Keratinocyte (primary cell): ENCODE data around the gene CCBE1. TPM values are rescaled to one million over a fixed set of nuclear protein-coding genes. Genes with fewer than 3 reads are reported as not detected.

Experiments used
- DNase-seq: peaks from one replicate; pipeline ENCODE4 v3.0.0-alpha.2; 2011; ENCODE audit warnings: low read depth, missing footprints, low spot score
- FAIRE-seq: peaks from 2 replicates; lab custom pipeline; 2011; peaks lifted over from hg19 to GRCh38; lab: Jason Lieb, UNC
- H2AFZ ChIP-seq: 2 replicates; pipeline ENCODE4 v1.6.0; 2012; ENCODE audit warnings: low read length, control low read depth, inconsistent platforms; ENCODE audit not compliant: control insufficient read depth
- H3K27ac ChIP-seq: 2 replicates; pipeline ENCODE4 v1.5.1; 2011; ENCODE audit warnings: low read length; ENCODE audit not compliant: control insufficient read depth, insufficient read depth
- H3K27me3 ChIP-seq: 3 replicates; pipeline ENCODE4 v1.6.0; 2011; ENCODE audit warnings: low read length; ENCODE audit not compliant: control insufficient read depth, insufficient read depth; ENCODE audit errors: extremely low read depth
- H3K36me3 ChIP-seq, 2 experiments: 2 replicates in 1 of 2; 3 replicates in 1 of 2; pipeline ENCODE4 v1.5.1; 2011; ENCODE audit warnings: low read length in 2 of 2, mild to moderate bottlenecking in 1 of 2; ENCODE audit not compliant: control insufficient read depth in 2 of 2, insufficient read depth in 2 of 2; ENCODE audit errors: extremely low read depth in 1 of 2
- H3K4me1 ChIP-seq: 3 replicates; pipeline ENCODE4 v1.5.1; 2011; ENCODE audit warnings: low read length; ENCODE audit not compliant: control insufficient read depth, insufficient read depth; ENCODE audit errors: extremely low read depth
- H3K4me2 ChIP-seq: 3 replicates; pipeline ENCODE4 v1.6.0; 2011; ENCODE audit warnings: low read depth, low read length; ENCODE audit not compliant: control insufficient read depth, insufficient read depth; ENCODE audit errors: extremely low read depth
- H3K4me3 ChIP-seq, 3 experiments: fragments of 200-600 bp in 1 of 3; sonication (generic) in 1 of 3; 2 replicates in 2 of 3; 3 replicates in 1 of 3; pipeline ENCODE4 v1.5.1; 2011 to 2016; ENCODE audit warnings: low read length in 3 of 3, mild to moderate bottlenecking in 3 of 3, control low read depth in 2 of 3, inconsistent platforms in 1 of 3, low read depth in 1 of 3, mixed read lengths in 1 of 3, mixed run types in 1 of 3, moderate library complexity in 1 of 3; ENCODE audit not compliant: control insufficient read depth in 2 of 3, insufficient read depth in 2 of 3; ENCODE audit errors: extremely low read depth in 1 of 3
- H3K79me2 ChIP-seq: 2 replicates; pipeline ENCODE4 v1.6.0; 2012; ENCODE audit warnings: low read length; ENCODE audit not compliant: control insufficient read depth, insufficient read depth
- H3K9ac ChIP-seq: 3 replicates; pipeline ENCODE4 v1.6.0; 2011; ENCODE audit warnings: low read length; ENCODE audit not compliant: control insufficient read depth, insufficient read depth; ENCODE audit errors: extremely low read depth
- H3K9me1 ChIP-seq: 3 replicates; pipeline ENCODE4 v1.6.0; 2011; ENCODE audit warnings: low read length; ENCODE audit not compliant: control insufficient read depth, insufficient read depth; ENCODE audit errors: extremely low read depth
- H3K9me3 ChIP-seq: 2 replicates; pipeline ENCODE4 v1.5.1; 2012; ENCODE audit warnings: low read depth, low read length; ENCODE audit not compliant: control insufficient read depth
- H4K20me1 ChIP-seq: 3 replicates; pipeline ENCODE4 v1.6.0; 2011; ENCODE audit warnings: low read length; ENCODE audit not compliant: control insufficient read depth, insufficient read depth; ENCODE audit errors: extremely low read depth
- EZH2 ChIP-seq: IDR thresholded peaks from one replicate; pipeline ENCODE4 v1.6.1; 2012; ENCODE audit warnings: inconsistent platforms, mild to moderate bottlenecking, low read length, moderate library complexity
- dilution Hi-C: fragments of 300-500 bp; cut with MboI; formaldehyde crosslinking; loops from one replicate; pipeline ENCODE4 v1.7.0; 2020; ENCODE audit warnings: low sequenced_read_pairs; ENCODE audit not compliant: extremely low pct_ligation_motif_present
- polyA plus RNA-seq, 5 experiments: library from polyadenylated mRNA; depleted of rRNA in 3 of 5; stranded (reverse) in 3 of 5; stranded (forward) in 1 of 5; unstranded in 1 of 5; fragments of >200 nt; gene quantifications; 1 replicate in 1 of 5; 2 replicates in 3 of 5; 3 replicates in 1 of 5; pipeline versions ENCODE4 v1.2.1 to v1.2.3, GENCODE V29; 2011 to 2012; ENCODE audit warnings: missing spikeins in 2 of 5, low read depth in 1 of 5, low replicate concordance in 1 of 5
- TF ChIP-seq, protein P1 (sequence below), 3 experiments: IDR thresholded peaks in 1 of 3; conservative IDR thresholded peaks in 1 of 3; optimal IDR thresholded peaks in 1 of 3; 2 replicates in 2 of 3; 3 replicates in 1 of 3; pipeline versions ENCODE3 to v1.5.1; 2011; ENCODE audit warnings: low read length in 3 of 3, mild to moderate bottlenecking in 3 of 3, moderate library complexity in 2 of 3, control low read depth in 1 of 3, inconsistent platforms in 1 of 3; ENCODE audit not compliant: insufficient read depth in 2 of 3; ENCODE audit errors: extremely low read depth in 1 of 3

Gene CCBE1
- polyA plus RNA-seq, 1 donor (not counting 4 experiments of a cell fraction or from before 2014, with no cell fraction given): 20.1 TPM

DNA sequence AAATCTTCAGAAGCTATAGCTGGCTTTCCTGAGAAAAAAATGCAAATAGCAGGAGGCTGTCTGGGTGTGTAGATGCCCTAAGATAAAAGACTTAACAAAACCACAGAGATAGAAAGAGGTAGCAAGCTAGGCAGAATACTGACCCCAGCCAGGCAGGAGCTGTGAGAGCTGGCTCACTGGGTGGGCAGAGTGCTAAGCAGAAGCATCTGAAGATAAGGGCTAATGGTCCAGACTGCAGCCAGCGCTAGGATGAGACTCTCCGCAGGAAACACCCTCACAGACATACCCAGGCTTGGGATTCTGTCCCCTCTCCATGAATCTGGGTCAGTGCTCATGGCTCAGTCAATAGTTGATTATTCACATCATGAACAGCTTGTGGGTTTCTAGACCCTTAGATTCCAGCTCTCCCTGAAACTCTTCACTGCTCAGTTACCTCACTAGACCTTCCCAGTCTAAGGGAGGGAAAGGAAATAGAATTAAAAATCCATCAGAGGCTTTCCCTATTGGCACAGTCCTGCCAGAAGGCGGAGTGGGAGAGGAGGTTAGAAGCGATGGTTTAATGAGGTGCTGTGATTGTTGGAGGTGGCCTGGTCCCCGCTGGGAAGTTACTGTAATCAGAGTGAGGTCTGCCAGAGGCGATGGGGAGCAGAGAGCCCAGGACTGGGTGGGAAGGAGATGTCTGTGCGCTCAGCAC, 21.4 kb upstream of the CCBE1 start:
- Histone ChIP-seq H3K79me2 (no peaks in the 10 kb centered on the region), H3K27ac (peak overlapping the region; percentile 62), H3K4me1 (peaks cover 46% of the 10 kb centered on the region), H2AFZ (no peak overlapping the region), H3K4me3 (no peak overlapping the region), H3K9ac (no peak overlapping the region), H3K9me1 (no peaks in the 10 kb centered on the region), H3K36me3 (no peaks in the 10 kb centered on the region), H3K9me3 (no peaks in the 10 kb centered on the region), H3K27me3 (no peaks in the 10 kb centered on the region), H3K4me2 (peak overlapping the region; percentile 51), H4K20me1 (no peaks in the 10 kb centered on the region)
- DNase-seq (no peak), FAIRE-seq (peak; percentile 68)
- dilution Hi-C loops: no loop called here
- no peak for TF ChIP-seq EZH2
- TF ChIP-seq, protein P1, sequence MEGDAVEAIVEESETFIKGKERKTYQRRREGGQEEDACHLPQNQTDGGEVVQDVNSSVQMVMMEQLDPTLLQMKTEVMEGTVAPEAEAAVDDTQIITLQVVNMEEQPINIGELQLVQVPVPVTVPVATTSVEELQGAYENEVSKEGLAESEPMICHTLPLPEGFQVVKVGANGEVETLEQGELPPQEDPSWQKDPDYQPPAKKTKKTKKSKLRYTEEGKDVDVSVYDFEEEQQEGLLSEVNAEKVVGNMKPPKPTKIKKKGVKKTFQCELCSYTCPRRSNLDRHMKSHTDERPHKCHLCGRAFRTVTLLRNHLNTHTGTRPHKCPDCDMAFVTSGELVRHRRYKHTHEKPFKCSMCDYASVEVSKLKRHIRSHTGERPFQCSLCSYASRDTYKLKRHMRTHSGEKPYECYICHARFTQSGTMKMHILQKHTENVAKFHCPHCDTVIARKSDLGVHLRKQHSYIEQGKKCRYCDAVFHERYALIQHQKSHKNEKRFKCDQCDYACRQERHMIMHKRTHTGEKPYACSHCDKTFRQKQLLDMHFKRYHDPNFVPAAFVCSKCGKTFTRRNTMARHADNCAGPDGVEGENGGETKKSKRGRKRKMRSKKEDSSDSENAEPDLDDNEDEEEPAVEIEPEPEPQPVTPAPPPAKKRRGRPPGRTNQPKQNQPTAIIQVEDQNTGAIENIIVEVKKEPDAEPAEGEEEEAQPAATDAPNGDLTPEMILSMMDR (optimal IDR thresholded peaks at IDR 0.05 in 1 of 3, IDR thresholded peaks at IDR 0.05 in 1 of 3, conservative IDR thresholded peaks at IDR 0.05 in 1 of 3; ENCODE audit: extremely low read depth in 1 of 3, insufficient read depth in 2 of 3, low read length in 3 of 3): no peak

GRCh38 chr18:59718108-59718463, 20.9 kb upstream of the CCBE1 start:
- TF ChIP-seq EZH2: no peak
- TF ChIP-seq, protein P1 (optimal IDR thresholded peaks at IDR 0.05 in 1 of 3, IDR thresholded peaks at IDR 0.05 in 1 of 3, conservative IDR thresholded peaks at IDR 0.05 in 1 of 3; ENCODE audit: extremely low read depth in 1 of 3, insufficient read depth in 2 of 3, low read length in 3 of 3): no peak
- Histone ChIP-seq H3K79me2 (no peaks in the 10 kb centered on the region), H4K20me1 (no peaks in the 10 kb centered on the region), H3K4me2 (peak overlapping the region; percentile 51), H3K36me3 (no peaks in the 10 kb centered on the region), H3K4me1 (peaks cover 46% of the 10 kb centered on the region), H3K27me3 (no peaks in the 10 kb centered on the region), H2AFZ (no peak overlapping the region), H3K9ac (no peak overlapping the region), H3K27ac (peak overlapping the region; percentile 62), H3K9me3 (no peaks in the 10 kb centered on the region), H3K4me3 (no peak overlapping the region), H3K9me1 (no peaks in the 10 kb centered on the region)
- DNase-seq (peak; percentile 80), FAIRE-seq (peak; percentile 98)
- dilution Hi-C loops: no loop called here
